Ascending aorta (tissue), 2 donors: ENCODE results near the gene BCAP29. TPM values are rescaled to one million over a fixed set of nuclear protein-coding genes. Genes with fewer than 3 reads are reported as not detected.

Experiments
- DNase-seq, 2 donors: peaks; one replicate each; pipeline ENCODE4 v3.0.0-alpha.2; 2019; ENCODE audit warnings: low spot score in 2 of 2
- H3K27ac ChIP-seq, 2 donors: fragments of 200-600 bp; sonication (generic); one replicate each; pipeline ENCODE4 v1.5.1; 2016 to 2017; ENCODE audit warnings: mild to moderate bottlenecking in 1 of 2
- H3K27me3 ChIP-seq: fragments of 200-600 bp; sonication (generic); one replicate; pipeline ENCODE4 v1.5.1; 2017
- H3K36me3 ChIP-seq, 2 donors: fragments of 200-600 bp; sonication (generic); one replicate each; pipeline ENCODE4 v1.5.1; 2016
- H3K4me1 ChIP-seq, 2 donors: fragments of 200-600 bp; sonication (generic); one replicate each; pipeline ENCODE4 v1.5.1; 2016 to 2017; ENCODE audit warnings: mild to moderate bottlenecking in 1 of 2
- H3K4me3 ChIP-seq, 2 donors: fragments of 200-600 bp; sonication (generic); one replicate each; pipeline ENCODE4 v1.5.1; 2016 to 2017; ENCODE audit warnings: mild to moderate bottlenecking in 1 of 2
- H3K9me3 ChIP-seq, 2 donors: fragments of 200-600 bp; sonication (generic); one replicate each; pipeline ENCODE4 v1.5.1; 2016
- intact Hi-C: fragments of 100-400 bp; cut with DNase I; formaldehyde crosslinking; loops from one replicate; pipeline ENCODE4 v1.15.1; 2023
- total RNA-seq: library from RNA; depleted of rRNA; stranded (reverse); fragments of >200 nt; gene quantifications from one replicate; pipeline ENCODE4 v1.1.0, GENCODE V29; 2016
- TF ChIP-seq, protein P1 (sequence below), 3 experiments: fragments of 200-600 bp in 2 of 3; fragments of 450-650 bp in 1 of 3; sonication (generic) in 2 of 3; IDR thresholded peaks; one replicate each; pipeline ENCODE4 v1.5.1; 2016 to 2019; ENCODE audit warnings: antibody characterized with exemption in 3 of 3, mild to moderate bottlenecking in 1 of 3, moderate library complexity in 1 of 3

The BCAP29 gene
- total RNA-seq, 1 donor from 2014 or later, result 73.2 TPM

DNA sequence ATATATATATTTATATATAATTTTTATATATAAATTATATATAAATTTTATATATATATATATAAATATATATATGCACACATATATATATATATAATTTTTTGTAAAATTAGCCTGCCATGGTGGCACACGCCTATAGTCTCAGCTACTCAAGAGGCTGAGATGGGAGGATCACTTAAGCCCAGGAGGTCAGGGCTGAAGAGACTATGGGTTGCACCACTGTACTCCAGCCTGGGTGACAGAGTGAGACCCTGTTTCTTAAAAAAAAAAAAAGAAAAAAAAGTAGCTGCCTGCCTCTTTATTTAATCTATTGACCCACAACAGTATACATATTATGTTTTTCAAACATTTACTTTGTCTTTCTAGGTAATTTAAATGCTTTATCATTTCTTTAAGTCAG is 19.2 kb downstream of the BCAP29 start:
- intact Hi-C loops, result loop anchor here (5.0 to 10.0 kb wide), 3 partner anchors 143 to 968 kb away; partner anchors contain the start of genes CBLL1, DNAJB9 and THAP5

DNA sequence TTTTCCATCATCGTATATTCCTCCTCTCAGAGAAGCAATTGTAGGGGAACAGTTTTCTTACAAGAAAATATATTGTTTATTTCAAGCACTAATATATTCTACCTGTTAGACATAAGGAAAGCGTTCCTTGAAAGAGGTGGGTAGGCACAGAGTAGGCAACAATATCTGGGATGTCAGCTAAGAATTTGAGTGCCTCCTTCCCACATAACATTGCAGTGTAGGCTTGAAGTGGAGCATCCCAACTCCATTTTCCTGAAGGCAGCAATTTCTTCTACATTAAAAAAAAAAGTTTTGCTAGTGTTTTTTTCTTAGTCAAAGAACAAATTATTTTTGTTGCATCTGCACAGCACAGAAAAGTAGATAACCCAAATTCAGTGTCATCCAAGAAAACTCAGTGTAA is 20.8 kb downstream of the BCAP29 start:
- TF ChIP-seq, protein P1, sequence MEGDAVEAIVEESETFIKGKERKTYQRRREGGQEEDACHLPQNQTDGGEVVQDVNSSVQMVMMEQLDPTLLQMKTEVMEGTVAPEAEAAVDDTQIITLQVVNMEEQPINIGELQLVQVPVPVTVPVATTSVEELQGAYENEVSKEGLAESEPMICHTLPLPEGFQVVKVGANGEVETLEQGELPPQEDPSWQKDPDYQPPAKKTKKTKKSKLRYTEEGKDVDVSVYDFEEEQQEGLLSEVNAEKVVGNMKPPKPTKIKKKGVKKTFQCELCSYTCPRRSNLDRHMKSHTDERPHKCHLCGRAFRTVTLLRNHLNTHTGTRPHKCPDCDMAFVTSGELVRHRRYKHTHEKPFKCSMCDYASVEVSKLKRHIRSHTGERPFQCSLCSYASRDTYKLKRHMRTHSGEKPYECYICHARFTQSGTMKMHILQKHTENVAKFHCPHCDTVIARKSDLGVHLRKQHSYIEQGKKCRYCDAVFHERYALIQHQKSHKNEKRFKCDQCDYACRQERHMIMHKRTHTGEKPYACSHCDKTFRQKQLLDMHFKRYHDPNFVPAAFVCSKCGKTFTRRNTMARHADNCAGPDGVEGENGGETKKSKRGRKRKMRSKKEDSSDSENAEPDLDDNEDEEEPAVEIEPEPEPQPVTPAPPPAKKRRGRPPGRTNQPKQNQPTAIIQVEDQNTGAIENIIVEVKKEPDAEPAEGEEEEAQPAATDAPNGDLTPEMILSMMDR (IDR thresholded peaks at IDR 0.05), result no peak
- peaks cover 0 to 19% of the 10 kb centered on the region in 2 donors for H3K4me1 ChIP-seq
- no peak overlapping the region for H3K4me3 ChIP-seq
- no peak for DNase-seq
- no peaks in the 10 kb centered on the region for H3K27me3 ChIP-seq
- peak overlapping the region in 1 of 2 donors; percentile 39 for H3K27ac ChIP-seq
- H3K9me3 ChIP-seq, result no peaks in the 10 kb centered on the region
- peaks cover 14 to 15% of the 10 kb centered on the region in 2 donors for H3K36me3 ChIP-seq
- intact Hi-C loops, result no loop called here

More for the DNA sequence above, 19.2 kb downstream of the BCAP29 start:
- Histone ChIP-seq H3K9me3 (no peaks in the 10 kb centered on the region), H3K4me3 (no peak overlapping the region), H3K27ac (peak overlapping the region in 1 of 2 donors; percentile 48), H3K4me1 (peaks cover 4 to 29% of the 10 kb centered on the region in 2 donors), H3K36me3 (peaks cover 15 to 16% of the 10 kb centered on the region in 2 donors), H3K27me3 (no peaks in the 10 kb centered on the region)
- DNase-seq, result no peak
- TF ChIP-seq, protein P1 (IDR thresholded peaks at IDR 0.05), result no peak

DNA sequence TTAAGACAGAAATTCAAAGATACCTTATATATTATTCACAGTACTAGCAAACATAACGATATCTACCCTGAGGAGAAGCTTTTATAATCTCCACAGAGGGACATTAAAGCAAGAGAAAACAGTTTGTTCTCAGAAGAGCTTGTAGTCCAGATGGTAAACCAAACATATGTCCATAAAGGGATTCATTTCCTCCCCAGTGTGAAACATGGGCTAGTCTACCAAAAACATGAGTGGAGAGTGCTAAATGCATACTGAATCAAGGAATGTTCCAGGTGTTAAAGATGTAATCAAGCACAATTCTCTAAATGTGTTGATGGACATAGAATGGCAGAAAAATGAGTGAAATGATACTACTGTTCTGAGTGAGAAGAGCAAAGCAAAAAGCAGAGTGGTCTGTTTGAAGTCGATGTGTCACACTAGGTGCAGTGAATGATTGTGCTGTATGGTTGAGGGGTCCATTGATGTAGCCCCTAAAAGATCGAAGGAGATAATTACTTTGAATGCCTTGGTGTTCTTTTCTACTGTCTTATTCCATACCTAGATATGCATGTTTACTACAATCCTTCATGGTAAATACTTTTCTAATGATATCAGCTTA is 25.3 kb downstream of the BCAP29 start:
- DNase-seq, result no peak
- TF ChIP-seq, protein P1 (IDR thresholded peaks at IDR 0.05), result no peak
- H3K4me1 ChIP-seq, result peaks cover 0 to 18% of the 10 kb centered on the region in 2 donors
- no peaks in the 10 kb centered on the region for H3K9me3 ChIP-seq
- no peaks in the 10 kb centered on the region for H3K27me3 ChIP-seq
- intact Hi-C loops, result no loop called here
- no peak overlapping the region for H3K4me3 ChIP-seq
- peaks cover 14% of the 10 kb centered on the region in 2 donors for H3K36me3 ChIP-seq
- no peak overlapping the region for H3K27ac ChIP-seq

DNA sequence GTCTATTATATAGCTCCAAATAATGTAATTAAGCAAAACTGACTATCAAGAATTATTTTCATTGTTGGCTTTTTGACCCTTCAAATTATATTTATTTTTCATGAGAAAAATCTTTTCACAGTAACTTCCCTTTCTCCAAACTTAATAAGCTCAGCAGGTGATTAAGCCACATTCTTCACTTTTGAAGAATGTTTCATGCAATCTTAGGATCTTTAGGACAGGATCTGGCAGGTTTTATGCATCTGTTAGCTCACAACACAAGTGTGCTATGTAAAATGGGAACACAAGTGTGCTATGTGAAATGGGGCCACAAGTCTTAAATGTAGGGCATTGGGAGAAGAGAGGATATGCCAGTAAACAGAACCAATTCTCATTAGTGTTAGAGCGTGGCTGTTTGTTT is 26.3 kb downstream of the BCAP29 start:
- intact Hi-C loops, result no loop called here
- TF ChIP-seq, protein P1 (IDR thresholded peaks at IDR 0.05), result no peak
- no peak for DNase-seq
- H3K27me3 ChIP-seq, result no peaks in the 10 kb centered on the region
- no peak overlapping the region for H3K4me3 ChIP-seq
- peaks cover 6 to 7% of the 10 kb centered on the region in 2 donors for H3K36me3 ChIP-seq
- no peaks in the 10 kb centered on the region for H3K9me3 ChIP-seq
- H3K4me1 ChIP-seq, result peaks cover 0 to 22% of the 10 kb centered on the region in 2 donors
- no peak overlapping the region for H3K27ac ChIP-seq

DNA sequence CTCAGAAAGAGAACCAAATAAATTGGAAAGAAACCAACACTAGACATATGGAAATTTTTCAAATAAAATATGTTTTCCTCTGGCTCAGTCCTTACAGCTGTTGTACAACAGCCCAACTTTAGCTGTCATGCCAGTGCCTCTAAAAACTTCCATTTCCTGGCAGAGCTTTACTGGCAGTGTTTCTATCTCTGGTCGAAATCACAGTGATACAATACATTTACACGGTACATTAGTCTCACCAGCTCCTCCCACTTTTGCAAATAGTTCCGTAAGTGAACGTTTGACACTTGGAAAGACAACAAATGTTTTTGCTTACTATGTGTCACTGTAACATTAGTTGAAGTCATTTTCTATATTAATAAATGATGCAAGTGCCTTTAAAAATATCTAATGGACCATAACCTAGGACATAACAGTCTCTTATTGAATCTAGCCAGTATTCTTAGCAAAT is 29.8 kb downstream of the BCAP29 start:
- intact Hi-C loops, result no loop called here
- Histone ChIP-seq H3K27me3 (no peaks in the 10 kb centered on the region), H3K4me1 (peaks cover 0 to 29% of the 10 kb centered on the region in 2 donors), H3K4me3 (no peak overlapping the region), H3K27ac (peak overlapping the region; percentile 27 to 59), H3K9me3 (no peaks in the 10 kb centered on the region), H3K36me3 (peaks cover 9 to 21% of the 10 kb centered on the region in 2 donors)
- no peak for DNase-seq
- TF ChIP-seq, protein P1 (IDR thresholded peaks at IDR 0.05), result no peak
